Calu3 (cell line): ENCODE measurements around the gene SNX13. TPM values are rescaled to one million over a fixed set of nuclear protein-coding genes. Genes with fewer than 3 reads are reported as not detected.
A peak's percentile ranks its signal among the peaks of the same experiment; 100 is the strongest.

Source experiments
- BruUV-seq: library from RNA; stranded (reverse); fragments of 400-500 nt; replicated peaks from 2 replicates; lab custom pipeline; 2021; lab: Mats Ljungman, UMichigan
- CTCF ChIA-PET: fragments of 300-600 bp; sonication (Branson Sonifier 250); formaldehyde crosslinking; loops from one replicate; lab custom pipeline; 2022; ENCODE audit warnings: antibody characterized with exemption; lab: Charles Lee
- DNase-seq: peaks from one replicate; pipeline ENCODE4 v3.0.0; 2022
- H3K27ac Mint-ChIP-seq: one replicate; pipeline ENCODE4 v1.8.0; 2022; ENCODE audit warnings: mixed read lengths; ENCODE audit not compliant: unreplicated experiment
- H3K27me3 Mint-ChIP-seq: one replicate; pipeline ENCODE4 v1.8.0; 2022; ENCODE audit warnings: mixed read lengths; ENCODE audit not compliant: unreplicated experiment
- H3K36me3 Mint-ChIP-seq: one replicate; pipeline ENCODE4 v1.8.0; 2022; ENCODE audit warnings: mild to moderate bottlenecking, moderate library complexity, mixed read lengths; ENCODE audit not compliant: insufficient read depth, unreplicated experiment
- H3K4me1 Mint-ChIP-seq: one replicate; pipeline ENCODE4 v1.8.0; 2022; ENCODE audit warnings: mild to moderate bottlenecking, low read depth, mixed read lengths; ENCODE audit not compliant: unreplicated experiment
- H3K4me3 Mint-ChIP-seq: one replicate; pipeline ENCODE4 v1.8.0; 2022; ENCODE audit warnings: mild to moderate bottlenecking, low read depth, moderate library complexity, mixed read lengths; ENCODE audit not compliant: unreplicated experiment
- H3K9me3 Mint-ChIP-seq: one replicate; pipeline ENCODE4 v1.8.0; 2022; ENCODE audit warnings: low read depth, mixed read lengths; ENCODE audit not compliant: unreplicated experiment
- intact Hi-C: fragments of 100-400 bp; cut with micrococcal nuclease; formaldehyde crosslinking; loops from one replicate; pipeline ENCODE4 v1.10.0; 2022; ENCODE audit not compliant: unreplicated experiment
- total RNA-seq: library from RNA; stranded (reverse); gene quantifications from 2 replicates; pipeline ENCODE4 v1.2.3, GENCODE V29; 2022
- TF ChIP-seq, protein P1 (sequence below): fragments of 200-600 bp; IDR thresholded peaks from one replicate; pipeline ENCODE4 v1.8.0; 2022; ENCODE audit warnings: antibody characterized with exemption; ENCODE audit not compliant: unreplicated experiment

SNX13 gene
- total RNA-seq, 1 experiment from 2014 or later, result 71.9 TPM

- intact Hi-C loops, result no loop called here
- Mint-ChIP-seq H3K36me3 (no peaks in the 10 kb centered on the region), H3K4me1 (no peaks in the 10 kb centered on the region), H3K9me3 (no peaks in the 10 kb centered on the region), H3K4me3 (no peak overlapping the region), H3K27ac (no peak overlapping the region), H3K27me3 (no peaks in the 10 kb centered on the region)
- DNase-seq, result no peak
- CTCF ChIA-PET, result interaction anchor here (0.6 kb wide), 1 partner anchor 118 kb away, joined by 3 read pairs; no protein-coding TSS in a partner anchor
- TF ChIP-seq, protein P1, sequence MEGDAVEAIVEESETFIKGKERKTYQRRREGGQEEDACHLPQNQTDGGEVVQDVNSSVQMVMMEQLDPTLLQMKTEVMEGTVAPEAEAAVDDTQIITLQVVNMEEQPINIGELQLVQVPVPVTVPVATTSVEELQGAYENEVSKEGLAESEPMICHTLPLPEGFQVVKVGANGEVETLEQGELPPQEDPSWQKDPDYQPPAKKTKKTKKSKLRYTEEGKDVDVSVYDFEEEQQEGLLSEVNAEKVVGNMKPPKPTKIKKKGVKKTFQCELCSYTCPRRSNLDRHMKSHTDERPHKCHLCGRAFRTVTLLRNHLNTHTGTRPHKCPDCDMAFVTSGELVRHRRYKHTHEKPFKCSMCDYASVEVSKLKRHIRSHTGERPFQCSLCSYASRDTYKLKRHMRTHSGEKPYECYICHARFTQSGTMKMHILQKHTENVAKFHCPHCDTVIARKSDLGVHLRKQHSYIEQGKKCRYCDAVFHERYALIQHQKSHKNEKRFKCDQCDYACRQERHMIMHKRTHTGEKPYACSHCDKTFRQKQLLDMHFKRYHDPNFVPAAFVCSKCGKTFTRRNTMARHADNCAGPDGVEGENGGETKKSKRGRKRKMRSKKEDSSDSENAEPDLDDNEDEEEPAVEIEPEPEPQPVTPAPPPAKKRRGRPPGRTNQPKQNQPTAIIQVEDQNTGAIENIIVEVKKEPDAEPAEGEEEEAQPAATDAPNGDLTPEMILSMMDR, result no peak
- BruUV-seq, result no TSS peak
These were observed 36.7 kb upstream of the SNX13 start for GRCh38 chr7:17976952-17977351.

DNA sequence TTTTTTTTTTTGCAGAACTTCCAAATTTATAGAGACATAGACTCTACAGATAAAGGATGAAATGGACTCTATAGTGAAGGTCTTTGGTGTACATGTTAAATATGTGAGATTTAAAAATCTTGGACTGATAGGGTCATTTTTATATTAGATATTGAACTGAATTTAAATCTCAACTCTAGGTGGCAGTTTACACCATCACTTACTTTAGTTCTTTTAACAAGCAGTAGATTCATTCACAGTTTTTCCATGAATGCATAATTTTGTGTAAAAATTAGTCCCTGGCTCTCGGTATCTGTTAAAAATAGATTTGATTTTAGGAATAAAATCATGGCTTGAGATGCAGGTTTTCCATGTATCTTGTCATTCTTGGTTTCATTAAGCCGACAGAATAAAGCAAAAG is 31.1 kb upstream of the SNX13 start:
- intact Hi-C loops, result loop anchor here (1.0 kb wide), 2 partner anchors 149 to 374 kb away; no protein-coding TSS in a partner anchor
- no peak overlapping the region for H3K4me3 Mint-ChIP-seq
- H3K9me3 Mint-ChIP-seq, result no peaks in the 10 kb centered on the region
- no peaks in the 10 kb centered on the region for H3K27me3 Mint-ChIP-seq
- CTCF ChIA-PET, result interaction anchor here (0.7 kb wide), 1 partner anchor 640 kb away, joined by 9 read pairs; no protein-coding TSS in a partner anchor
- TF ChIP-seq, protein P1, result peak; percentile 12
- H3K4me1 Mint-ChIP-seq, result peaks cover 12% of the 10 kb centered on the region
- BruUV-seq, result no TSS peak
- H3K36me3 Mint-ChIP-seq, result no peaks in the 10 kb centered on the region
- H3K27ac Mint-ChIP-seq, result no peak overlapping the region
- no peak for DNase-seq

GRCh38 chr7:17968791-17969715 is 28.8 kb upstream of the SNX13 start:
- H3K4me3 Mint-ChIP-seq, result no peak overlapping the region
- TF ChIP-seq, protein P1, result no peak
- BruUV-seq, result no TSS peak
- CTCF ChIA-PET, result interaction anchor here (0.7 to 2.4 kb wide), 5 partner anchors 15 to 331 kb away, joined by 3 to 11 read pairs (median 3); no protein-coding TSS in a partner anchor
- H3K27me3 Mint-ChIP-seq, result no peaks in the 10 kb centered on the region
- H3K36me3 Mint-ChIP-seq, result no peaks in the 10 kb centered on the region
- peaks cover 12% of the 10 kb centered on the region for H3K4me1 Mint-ChIP-seq
- H3K9me3 Mint-ChIP-seq, result peaks cover 4% of the 10 kb centered on the region
- H3K27ac Mint-ChIP-seq, result peak overlapping the region; percentile 21
- no peak for DNase-seq
- intact Hi-C loops, result loop anchor here (5.0 kb wide), 1 partner anchor 262 kb away; no protein-coding TSS in a partner anchor

DNA sequence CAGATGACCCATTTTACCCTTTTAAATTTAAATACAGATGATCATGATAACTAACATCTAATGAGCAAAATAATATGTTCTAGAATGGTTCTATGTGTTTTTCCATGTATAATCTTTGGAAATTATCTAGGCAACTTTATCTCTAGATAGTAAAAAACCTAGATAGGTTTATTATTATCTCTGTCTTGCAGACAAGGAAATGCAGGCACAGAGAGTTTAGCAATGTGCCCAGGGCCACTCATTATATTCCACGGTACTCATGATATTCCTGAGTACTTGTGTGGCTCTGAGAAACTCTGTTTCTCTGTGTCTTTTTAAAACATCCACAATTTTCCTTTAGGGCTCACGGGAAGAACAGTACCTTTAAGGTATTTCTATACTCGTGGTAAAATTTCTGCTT is 26.4 kb upstream of the SNX13 start:
- BruUV-seq, result no TSS peak
- CTCF ChIA-PET, result no interaction called here
- Mint-ChIP-seq H3K27ac (no peak overlapping the region), H3K36me3 (no peaks in the 10 kb centered on the region), H3K4me3 (no peak overlapping the region), H3K27me3 (no peaks in the 10 kb centered on the region), H3K4me1 (peaks cover 12% of the 10 kb centered on the region), H3K9me3 (peaks cover 5% of the 10 kb centered on the region)
- no peak for DNase-seq
- TF ChIP-seq, protein P1, result no peak
- intact Hi-C loops, result loop anchor here (2.0 to 5.0 kb wide), 2 partner anchors 18 to 259 kb away; no protein-coding TSS in a partner anchor
